Activated T-helper 17 cell treated with anti-CD3 and anti-CD28 coated beads, Interleukin-2, amount 50 U/mL, for 72 hours (primary cell): ENCODE measurements around the gene SALL4. TPM values are rescaled to one million over a fixed set of nuclear protein-coding genes. Genes with fewer than 3 reads are reported as not detected.
A peak's percentile ranks its signal among the peaks of the same experiment; 100 is the strongest.
"Not testable (repeated sequence)": the region's sequence is repeated elsewhere in the genome, so short reads cannot be mapped to it uniquely, and the experiment has no call there.

Experiments
- ATAC-seq: fragments of 150-1000 bp; cut with Tn5 transposase; replicated peaks from 2 replicates; pipeline ENCODE4 v1.10.0; 2021; ENCODE audit warnings: mild to moderate bottlenecking, moderate library complexity
- H3K27ac Mint-ChIP-seq: one replicate; pipeline ENCODE4 v1.8.0; 2022; ENCODE audit warnings: mixed read lengths
- H3K27me3 Mint-ChIP-seq: one replicate; pipeline ENCODE4 v1.8.0; 2022; ENCODE audit warnings: mixed read lengths
- H3K36me3 Mint-ChIP-seq: one replicate; pipeline ENCODE4 v1.8.0; 2022; ENCODE audit warnings: low read depth, mild to moderate bottlenecking, mixed read lengths
- H3K4me1 Mint-ChIP-seq: one replicate; pipeline ENCODE4 v1.8.0; 2022; ENCODE audit warnings: mixed read lengths
- H3K4me3 Mint-ChIP-seq: one replicate; pipeline ENCODE4 v1.8.0; 2022; ENCODE audit warnings: mild to moderate bottlenecking, mixed read lengths
- H3K9me3 Mint-ChIP-seq: one replicate; pipeline ENCODE4 v1.8.0; 2022; ENCODE audit warnings: mixed read lengths
- total RNA-seq, 2 donors: library from RNA; stranded (reverse); gene quantifications; one replicate each; pipeline ENCODE4 v1.2.3, GENCODE V29; 2022

The SALL4 gene
- total RNA-seq, 2 donors from 2014 or later, result 0.04 to 0.50 TPM

GRCh38 chr20:51792960-51793359 lies 9.4 kb downstream of the SALL4 start:
- H3K4me3 Mint-ChIP-seq, result no peak overlapping the region
- no peaks in the 10 kb centered on the region for H3K9me3 Mint-ChIP-seq
- H3K36me3 Mint-ChIP-seq, result no peaks in the 10 kb centered on the region
- peaks cover 25% of the 10 kb centered on the region for H3K27me3 Mint-ChIP-seq
- H3K27ac Mint-ChIP-seq, result no peak overlapping the region
- H3K4me1 Mint-ChIP-seq, result no peaks in the 10 kb centered on the region
- ATAC-seq, result no peak

- ATAC-seq, result no peak
- Mint-ChIP-seq H3K27me3 (peaks cover 17% of the 10 kb centered on the region), H3K9me3 (no peaks in the 10 kb centered on the region), H3K4me3 (no peak overlapping the region), H3K4me1 (no peaks in the 10 kb centered on the region), H3K36me3 (no peaks in the 10 kb centered on the region), H3K27ac (no peak overlapping the region)
Measured at GRCh38 chr20:51791626-51792025, 10.7 kb downstream of the SALL4 start.

GRCh38 chr20:51790256-51790655 lies 12.1 kb downstream of the SALL4 start:
- Mint-ChIP-seq H3K27me3 (peaks cover 11% of the 10 kb centered on the region), H3K27ac (no peak overlapping the region), H3K36me3 (no peaks in the 10 kb centered on the region), H3K4me3 (no peak overlapping the region), H3K4me1 (no peaks in the 10 kb centered on the region), H3K9me3 (no peaks in the 10 kb centered on the region)
- no peak for ATAC-seq

GRCh38 chr20:51789434-51789833 lies 12.9 kb downstream of the SALL4 start:
- Mint-ChIP-seq H3K27me3 (peaks cover 11% of the 10 kb centered on the region), H3K4me3 (no peak overlapping the region), H3K9me3 (no peaks in the 10 kb centered on the region), H3K36me3 (no peaks in the 10 kb centered on the region), H3K4me1 (no peaks in the 10 kb centered on the region), H3K27ac (no peak overlapping the region)
- ATAC-seq, result no peak

- Mint-ChIP-seq H3K4me3 (no peak overlapping the region), H3K27me3 (peaks cover 8% of the 10 kb centered on the region), H3K9me3 (no peaks in the 10 kb centered on the region), H3K27ac (no peak overlapping the region), H3K4me1 (no peaks in the 10 kb centered on the region), H3K36me3 (no peaks in the 10 kb centered on the region)
- no peak for ATAC-seq
Measured at GRCh38 chr20:51788822-51789221, 13.5 kb downstream of the SALL4 start.

- H3K4me1 Mint-ChIP-seq, result no peaks in the 10 kb centered on the region
- no peak overlapping the region for H3K27ac Mint-ChIP-seq
- H3K9me3 Mint-ChIP-seq, result no peaks in the 10 kb centered on the region
- ATAC-seq, result no peak
- peaks cover 7% of the 10 kb centered on the region for H3K27me3 Mint-ChIP-seq
- no peaks in the 10 kb centered on the region for H3K36me3 Mint-ChIP-seq
- no peak overlapping the region for H3K4me3 Mint-ChIP-seq
Measured at GRCh38 chr20:51784299-51784698, 18.0 kb downstream of the SALL4 start.

GRCh38 chr20:51778229-51778759 lies 24.0 kb downstream of the SALL4 start:
- not testable (repeated sequence) for H3K27ac Mint-ChIP-seq, H3K4me3 Mint-ChIP-seq, H3K9me3 Mint-ChIP-seq, H3K36me3 Mint-ChIP-seq, H3K4me1 Mint-ChIP-seq, H3K27me3 Mint-ChIP-seq, ATAC-seq

GRCh38 chr20:51775241-51775640 lies 27.1 kb downstream of the SALL4 start:
- H3K9me3 Mint-ChIP-seq, result no peaks in the 10 kb centered on the region
- no peak overlapping the region for H3K27ac Mint-ChIP-seq
- H3K4me3 Mint-ChIP-seq, result no peak overlapping the region
- ATAC-seq, result no peak
- H3K4me1 Mint-ChIP-seq, result no peaks in the 10 kb centered on the region
- no peaks in the 10 kb centered on the region for H3K36me3 Mint-ChIP-seq
- no peaks in the 10 kb centered on the region for H3K27me3 Mint-ChIP-seq

- no peak for ATAC-seq
- Mint-ChIP-seq H3K4me1 (peaks cover 8% of the 10 kb centered on the region), H3K36me3 (peaks cover 7% of the 10 kb centered on the region), H3K27me3 (peaks cover 16% of the 10 kb centered on the region), H3K9me3 (no peaks in the 10 kb centered on the region), H3K27ac (no peak overlapping the region), H3K4me3 (no peak overlapping the region)
Measured at GRCh38 chr20:51772236-51772635, 30.1 kb downstream of the SALL4 start.

GRCh38 chr20:51769976-51770615 lies 32.2 kb downstream of the SALL4 start:
- Mint-ChIP-seq H3K9me3 (no peaks in the 10 kb centered on the region), H3K4me3 (no peak overlapping the region), H3K4me1 (peaks cover 8% of the 10 kb centered on the region), H3K27ac (no peak overlapping the region), H3K27me3 (peaks cover 22% of the 10 kb centered on the region), H3K36me3 (peaks cover 7% of the 10 kb centered on the region)
- no peak for ATAC-seq

GRCh38 chr20:51768759-51769517 lies 33.4 kb downstream of the SALL4 start:
- Mint-ChIP-seq H3K4me3 (peak overlapping the region; percentile 53), H3K27me3 (peaks cover 24% of the 10 kb centered on the region), H3K27ac (no peak overlapping the region), H3K9me3 (no peaks in the 10 kb centered on the region), H3K4me1 (peaks cover 8% of the 10 kb centered on the region), H3K36me3 (peaks cover 7% of the 10 kb centered on the region)
- ATAC-seq, result peak; percentile 57

GRCh38 chr20:51767867-51768758 lies 34.2 kb downstream of the SALL4 start, which contains the start of gene ATP9A:
Gene ATP9A, minus strand, starts transcription at chr20:51768390. Its CDS starts 21 bp downstream, at chr20:51768369.
- no peaks in the 10 kb centered on the region for H3K9me3 Mint-ChIP-seq
- peaks cover 7% of the 10 kb centered on the region for H3K36me3 Mint-ChIP-seq
- peak within 1 kb of the TSS; percentile 53 for H3K4me3 Mint-ChIP-seq
- H3K4me1 Mint-ChIP-seq, result peaks cover 8% of the 10 kb centered on the region
- ATAC-seq, result no peak
- no peak within 1 kb of the TSS for H3K27ac Mint-ChIP-seq
- peaks cover 24% of the 10 kb centered on the region for H3K27me3 Mint-ChIP-seq

GRCh38 chr20:51766994-51767866 lies 35.1 kb downstream of the SALL4 start:
- peaks cover 8% of the 10 kb centered on the region for H3K4me1 Mint-ChIP-seq
- peaks cover 24% of the 10 kb centered on the region for H3K27me3 Mint-ChIP-seq
- no peaks in the 10 kb centered on the region for H3K9me3 Mint-ChIP-seq
- H3K27ac Mint-ChIP-seq, result no peak overlapping the region
- ATAC-seq, result peak; percentile 92
- peak overlapping the region; percentile 38 for H3K4me3 Mint-ChIP-seq
- H3K36me3 Mint-ChIP-seq, result peaks cover 7% of the 10 kb centered on the region
